IMR-90 (cell line): Measurements from ENCODE around the gene RASGRP2. TPM values are rescaled to one million over a fixed set of nuclear protein-coding genes. Genes with fewer than 3 reads are reported as not detected.

Source experiments
- ATAC-seq: fragments of 200-7000 bp; cut with Tn5 transposase; 2 replicates; pipeline ENCODE4 v1.9.1; 2020; ENCODE audit warnings: low read depth, mild to moderate bottlenecking, moderate library complexity
- BruUV-seq: library from RNA; stranded (reverse); fragments of 400-500 nt; replicated peaks from 2 replicates; lab custom pipeline; 2021; lab: Mats Ljungman, UMichigan
- CTCF ChIA-PET: fragments of 300-600 bp; formaldehyde crosslinking; extraction: SDS; loops from one replicate; lab custom pipeline; 2021; ENCODE audit warnings: antibody characterized with exemption; lab: Yijun Ruan, JAX
- POLR2A ChIA-PET: fragments of 300-600 bp; sonication (Branson Sonifier 250); formaldehyde crosslinking; loops from one replicate; lab custom pipeline; 2022; ENCODE audit warnings: antibody characterized with exemption; ENCODE audit not compliant: unreplicated experiment; lab: Charles Lee
- DNase-seq: peaks from one replicate; pipeline ENCODE4 v3.0.0; 2013
- H2AFZ ChIP-seq: replicated peaks from 2 replicates; pipeline ENCODE3; 2013; ENCODE audit warnings: low read length, mild to moderate bottlenecking; ENCODE audit not compliant: poor library complexity
- H2AK5ac ChIP-seq: 2 replicates; pipeline ENCODE4 v1.6.1; 2013; ENCODE audit warnings: low read depth, low read length, inconsistent platforms
- H2AK9ac ChIP-seq: replicated peaks from 2 replicates; pipeline ENCODE3; 2013; ENCODE audit warnings: mild to moderate bottlenecking, low read depth, low read length, moderate library complexity; ENCODE audit not compliant: poor library complexity
- H2BK120ac ChIP-seq: 2 replicates; pipeline ENCODE4 v1.6.1; 2013; ENCODE audit warnings: low read depth, low read length, inconsistent platforms
- H2BK15ac ChIP-seq: 3 replicates; pipeline ENCODE4 v1.6.1; 2013; ENCODE audit warnings: low read depth, low read length, inconsistent platforms
- H2BK20ac ChIP-seq: 2 replicates; pipeline ENCODE4 v1.6.1; 2013; ENCODE audit warnings: low read depth, mild to moderate bottlenecking, inconsistent platforms, low read length, moderate library complexity
- H2BK5ac ChIP-seq: 2 replicates; pipeline ENCODE4 v1.6.1; 2013; ENCODE audit warnings: mild to moderate bottlenecking, low read depth, low read length, inconsistent platforms; ENCODE audit not compliant: poor library complexity, severe bottlenecking
- H3K14ac ChIP-seq: replicated peaks from 2 replicates; pipeline ENCODE4 v1.6.1; 2013; ENCODE audit warnings: low read depth, low read length, inconsistent platforms
- H3K18ac ChIP-seq: 2 replicates; pipeline ENCODE4 v1.6.1; 2013; ENCODE audit warnings: low read depth, low read length, control low read depth
- H3K23ac ChIP-seq: 2 replicates; pipeline ENCODE4 v1.6.1; 2013; ENCODE audit warnings: low read depth, low read length, inconsistent platforms
- H3K27ac ChIP-seq: 2 replicates; pipeline ENCODE4 v1.5.1; 2013; ENCODE audit warnings: mild to moderate bottlenecking, control low read depth, low read length; ENCODE audit not compliant: insufficient read depth
- H3K27me3 ChIP-seq: 2 replicates; pipeline ENCODE4 v1.6.1; 2013; ENCODE audit warnings: low read length; ENCODE audit not compliant: control insufficient read depth, insufficient read depth
- H3K36me3 ChIP-seq: 2 replicates; pipeline ENCODE4 v1.6.1; 2013; ENCODE audit warnings: low read length, mixed read lengths; ENCODE audit not compliant: control insufficient read depth, insufficient read depth
- H3K4ac ChIP-seq: 2 replicates; pipeline ENCODE4 v1.6.1; 2013; ENCODE audit warnings: low read depth, low read length, inconsistent platforms
- H3K4me1 ChIP-seq: 2 replicates; pipeline ENCODE4 v1.6.1; 2013; ENCODE audit warnings: low read length, mixed read lengths; ENCODE audit not compliant: control insufficient read depth, insufficient read depth
- H3K4me2 ChIP-seq: 2 replicates; pipeline ENCODE4 v1.6.1; 2013; ENCODE audit warnings: low read depth, mild to moderate bottlenecking, control low read depth, low read length, moderate library complexity
- H3K4me3 ChIP-seq: 2 replicates; pipeline ENCODE4 v1.5.1; 2013; ENCODE audit warnings: low read depth, mild to moderate bottlenecking, control low read depth, low read length, moderate library complexity; ENCODE audit not compliant: insufficient read depth
- H3K56ac ChIP-seq: 2 replicates; pipeline ENCODE4 v1.6.1; 2013; ENCODE audit warnings: low read length, inconsistent platforms; ENCODE audit not compliant: insufficient read depth; ENCODE audit errors: extremely low read depth
- H3K79me1 ChIP-seq, 2 experiments: 2 replicates each; pipeline ENCODE4 v1.6.1; 2013; ENCODE audit warnings: low read length in 2 of 2, inconsistent platforms in 1 of 2, low read depth in 1 of 2
- H3K9ac ChIP-seq: 2 replicates; pipeline ENCODE4 v1.6.1; 2013; ENCODE audit warnings: low read depth, low read length, control low read depth
- H3K9me1 ChIP-seq: 2 replicates; pipeline ENCODE4 v1.6.1; 2013; ENCODE audit warnings: low read length, inconsistent platforms; ENCODE audit not compliant: insufficient read depth
- H3K9me3 ChIP-seq: 2 replicates; pipeline ENCODE4 v1.6.1; 2013; ENCODE audit warnings: low read length; ENCODE audit not compliant: control insufficient read depth, insufficient read depth
- H4K20me1 ChIP-seq: 2 replicates; pipeline ENCODE4 v1.6.1; 2013; ENCODE audit warnings: low read length, inconsistent platforms; ENCODE audit not compliant: insufficient read depth
- H4K5ac ChIP-seq: 2 replicates; pipeline ENCODE4 v1.6.1; 2013; ENCODE audit warnings: mild to moderate bottlenecking, low read depth, low read length, control low read depth
- H4K8ac ChIP-seq, 2 experiments: 2 replicates each; pipeline ENCODE4 v1.6.1; 2013; ENCODE audit warnings: low read depth in 2 of 2, low read length in 2 of 2, control low read depth in 1 of 2, inconsistent platforms in 1 of 2
- H4K91ac ChIP-seq: 2 replicates; pipeline ENCODE4 v1.6.1; 2013; ENCODE audit warnings: low read depth, low read length, inconsistent platforms; ENCODE audit not compliant: insufficient read depth
- BHLHE40 ChIP-seq: fragments of 150-350 bp; IDR thresholded peaks from 2 replicates; pipeline ENCODE4 v1.6.1; 2016; ENCODE audit warnings: mild to moderate bottlenecking, low read depth, low read length
- CEBPB ChIP-seq: IDR thresholded peaks from 2 replicates; pipeline ENCODE4 v1.6.1; 2012; ENCODE audit warnings: low read depth, low read length, improper control_type of control experiment
- CHD1 ChIP-seq: IDR thresholded peaks from 2 replicates; pipeline ENCODE4 v1.6.1; 2012; ENCODE audit warnings: low read depth, low read length, improper control_type of control experiment
- CTCF ChIP-seq: conservative IDR thresholded peaks from 2 replicates; pipeline ENCODE4 v1.5.1; 2012; ENCODE audit warnings: mild to moderate bottlenecking, low read depth, low read length, improper control_type of control experiment
- ELK1 ChIP-seq: fragments of 150-350 bp; IDR thresholded peaks from 2 replicates; pipeline ENCODE4 v1.6.1; 2016; ENCODE audit warnings: low read depth, mild to moderate bottlenecking, low read length, moderate library complexity, borderline replicate concordance
- FOS ChIP-seq: fragments of 150-350 bp; IDR thresholded peaks from 2 replicates; pipeline ENCODE4 v1.6.1; 2016; ENCODE audit warnings: low read depth, low read length
- MAFK ChIP-seq: IDR thresholded peaks from 2 replicates; pipeline ENCODE4 v1.6.1; 2012; ENCODE audit warnings: low read depth, low read length, improper control_type of control experiment
- MAZ ChIP-seq: IDR thresholded peaks from 2 replicates; pipeline ENCODE4 v1.6.1; 2012; ENCODE audit warnings: low read depth, mild to moderate bottlenecking, low read length, improper control_type of control experiment, moderate library complexity, borderline replicate concordance
- MXI1 ChIP-seq: IDR thresholded peaks from 2 replicates; pipeline ENCODE4 v1.6.1; 2012; ENCODE audit warnings: low read depth, mild to moderate bottlenecking, low read length, moderate library complexity, borderline replicate concordance
- NFE2L2 ChIP-seq: fragments of 150-350 bp; IDR thresholded peaks from 2 replicates; pipeline ENCODE4 v1.6.1; 2016; ENCODE audit warnings: low read depth, mild to moderate bottlenecking, low read length
- POLR2A ChIP-seq: IDR thresholded peaks from 2 replicates; pipeline ENCODE4 v1.6.1; 2012; ENCODE audit warnings: mild to moderate bottlenecking, low read depth, low read length
- RAD21 ChIP-seq: IDR thresholded peaks from 2 replicates; pipeline ENCODE4 v1.6.1; 2012; ENCODE audit warnings: low read length, improper control_type of control experiment
- RCOR1 ChIP-seq: IDR thresholded peaks from 2 replicates; pipeline ENCODE4 v1.6.1; 2012; ENCODE audit warnings: mild to moderate bottlenecking, low read length, improper control_type of control experiment; ENCODE audit not compliant: insufficient replicate concordance
- RFX5 ChIP-seq: IDR thresholded peaks from 2 replicates; pipeline ENCODE4 v1.8.0; 2012; ENCODE audit warnings: low read depth, mild to moderate bottlenecking, low read length, moderate library complexity
- SMC3 ChIP-seq: fragments of 150-350 bp; IDR thresholded peaks from 2 replicates; pipeline ENCODE4 v1.6.1; 2016; ENCODE audit warnings: low read depth, mild to moderate bottlenecking, antibody characterized with exemption, low read length, moderate library complexity
- USF2 ChIP-seq: fragments of 150-350 bp; IDR thresholded peaks from 2 replicates; pipeline ENCODE4 v1.6.1; 2017; ENCODE audit warnings: mild to moderate bottlenecking, antibody characterized with exemption, low read length, low read depth
- WGBS, 2 experiments: methylation state at CpG; one replicate each; pipeline versions ENCODE4 v1.1.5 to v1.1.7; 2013; ENCODE audit warnings: missing lambda C conversion rate in 2 of 2; ENCODE audit not compliant: insufficient read length in 1 of 2; ENCODE audit errors: extremely low coverage in 2 of 2; 5-methylcytosine and 5-hydroxymethylcytosine counted together
- dilution Hi-C: fragments of 300-500 bp; cut with HindIII; formaldehyde crosslinking; loops from one replicate; pipeline ENCODE4 v1.14.3; 2018; ENCODE audit warnings: low sequenced_read_pairs; ENCODE audit not compliant: unreplicated experiment
- in situ Hi-C: fragments of 300-500 bp; cut with MboI; formaldehyde crosslinking; loops from 3 replicates; pipeline ENCODE4 v1.14.3; 2019; ENCODE audit warnings: low sequenced_read_pairs, inconsistent platforms, mixed read lengths
- intact Hi-C: fragments of 100-400 bp; cut with micrococcal nuclease; formaldehyde crosslinking; loops from 2 replicates; pipeline ENCODE4 v1.10.0; 2022
- polyA plus RNA-seq, 3 experiments: library from polyadenylated mRNA; depleted of rRNA; stranded (reverse); fragments of >200 nt; gene quantifications; 2 replicates each; pipeline ENCODE4 v1.2.3, GENCODE V29; 2012; ENCODE audit warnings: low replicate concordance in 1 of 3
- total RNA-seq: library from RNA; depleted of rRNA; stranded (reverse); fragments of >200 nt; gene quantifications from 2 replicates; pipeline ENCODE4 v1.2.3, GENCODE V29; 2012

The RASGRP2 gene
- total and polyA plus RNA-seq, 2 of the 4 experiments (the other 2 are of a cell fraction) = 1.2 TPM; not detected in 1

DNA sequence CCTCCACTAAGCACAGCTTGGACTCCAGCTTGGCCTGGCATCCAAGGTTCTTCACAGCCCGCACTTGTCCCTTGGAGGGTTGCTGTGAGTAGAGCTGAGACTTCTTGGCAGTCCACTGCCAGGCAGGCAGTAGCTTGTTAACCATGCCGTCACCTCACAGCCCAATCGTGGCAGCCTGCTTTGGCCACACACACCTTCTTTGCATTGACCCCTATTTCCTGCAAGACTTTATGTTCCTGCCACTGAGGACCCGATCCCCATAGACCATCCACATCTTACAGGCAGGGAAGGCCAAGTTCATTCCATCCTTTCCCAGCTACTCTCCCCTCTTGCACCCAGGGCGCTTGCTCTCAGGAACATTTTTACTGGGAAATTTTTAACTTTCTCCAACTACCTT is 18.3 kb upstream of the RASGRP2 start:
- Histone ChIP-seq H3K27ac (no peak overlapping the region), H3K4me2 (no peak overlapping the region), H2AFZ (no peak overlapping the region), H3K23ac (peak overlapping the region; percentile 42), H3K14ac (no peak overlapping the region), H4K8ac (0 out of 4 replicates have a peak overlapping the region, but pooled peaks of 1 of the 2 experiments have one; percentile 5), H3K9ac (no peak overlapping the region), H3K4me1 (peaks cover 18% of the 10 kb centered on the region), H2BK120ac (no peak overlapping the region), H4K91ac (no peak overlapping the region), H3K4me3 (no peak overlapping the region), H4K20me1 (peaks cover 43% of the 10 kb centered on the region), H3K79me1 (peaks cover 16 to 48% of the 10 kb centered on the region in 2 experiments), H3K56ac (no peak overlapping the region), H3K36me3 (peaks cover 51% of the 10 kb centered on the region), H4K5ac (no peak overlapping the region), H3K9me3 (no peaks in the 10 kb centered on the region), H2AK9ac (no peak overlapping the region), H2BK5ac (no peak overlapping the region), H3K27me3 (no peaks in the 10 kb centered on the region), H2BK15ac (no peak overlapping the region), H3K4ac (peak overlapping the region; percentile 37; the same call in 1 of the 2 replicates), H2BK20ac (no peak overlapping the region), H2AK5ac (peak overlapping the region; percentile 8; the same call in 1 of the 2 replicates), H3K18ac (no peak overlapping the region), H3K9me1 (peaks cover 18% of the 10 kb centered on the region; the same call in 1 of the 2 replicates)
- ChIA-PET CTCF (no interaction called here), POLR2A (no interaction called here)
- in situ Hi-C loops (no loop called here), intact Hi-C loops (no loop called here), dilution Hi-C loops (no loop called here)
- BruUV-seq = no TSS peak
- no peak for TF ChIP-seq MAZ
- TF ChIP-seq CTCF = no peak
- TF ChIP-seq FOS = no peak
- TF ChIP-seq RCOR1 = no peak
- no peak for TF ChIP-seq RFX5
- no peak for TF ChIP-seq MXI1
- no peak; the same call in 1 of the 2 replicates for TF ChIP-seq POLR2A
- no peak for TF ChIP-seq BHLHE40
- TF ChIP-seq USF2 = no peak
- no peak for TF ChIP-seq MAFK
- no peak for TF ChIP-seq SMC3
- no peak for TF ChIP-seq CHD1
- no peak for TF ChIP-seq RAD21
- TF ChIP-seq ELK1 = no peak
- TF ChIP-seq NFE2L2 = no peak
- no peak for TF ChIP-seq CEBPB
- DNase-seq (no peak), ATAC-seq (no peak)
- WGBS, 2 experiments = 70% methylated on average over 2 of the region's 5 CpGs; no CpG with 5 or more reads in 1 of the 2 experiments
